Measurements from ENCODE around the gene MTHFR. TPM values are rescaled to one million over a fixed set of nuclear protein-coding genes. Genes with fewer than 3 reads are reported as not detected.

MTHFR gene
- total RNA-seq, 2 donors from 2014 or later = 25.7 to 30.4 TPM

- DNase-seq (ENCODE audit: low spot score) = no peak
- Mint-ChIP-seq H3K9me3 (no peaks in the 10 kb centered on the region), H3K27me3 (no peaks in the 10 kb centered on the region), H3K36me3 (peaks cover 5% of the 10 kb centered on the region), H3K4me1 (ENCODE audit: low read depth in 2 of 2) (peaks cover 5 to 6% of the 10 kb centered on the region in 2 donors), H3K4me3 (no peak overlapping the region), H3K27ac (no peak overlapping the region)
- peak; percentile 78 to 79 for ATAC-seq
These were observed 32.8 kb upstream of the MTHFR start for GRCh38 chr1:11838349-11839272.

GRCh38 chr1:11837767-11838348, 32.1 kb upstream of the MTHFR start:
- Mint-ChIP-seq H3K27me3 (no peaks in the 10 kb centered on the region), H3K4me1 (ENCODE audit: low read depth in 2 of 2) (peaks cover 5 to 6% of the 10 kb centered on the region in 2 donors), H3K9me3 (no peaks in the 10 kb centered on the region), H3K27ac (no peak overlapping the region), H3K4me3 (no peak overlapping the region), H3K36me3 (peaks cover 5% of the 10 kb centered on the region)
- peak; percentile 25 for DNase-seq (ENCODE audit: low spot score)
- ATAC-seq = no peak

GRCh38 chr1:11836955-11837766, 31.4 kb upstream of the MTHFR start:
- no peaks in the 10 kb centered on the region for H3K27me3 Mint-ChIP-seq
- H3K36me3 Mint-ChIP-seq = peaks cover 9% of the 10 kb centered on the region
- DNase-seq (ENCODE audit: low spot score) (peak; percentile 60), ATAC-seq (no peak)
- peaks cover 5 to 6% of the 10 kb centered on the region in 2 donors for H3K4me1 Mint-ChIP-seq (ENCODE audit: low read depth in 2 of 2)
- no peaks in the 10 kb centered on the region for H3K9me3 Mint-ChIP-seq
- no peak overlapping the region for H3K4me3 Mint-ChIP-seq
- no peak overlapping the region for H3K27ac Mint-ChIP-seq

GRCh38 chr1:11835441-11836225, 29.9 kb upstream of the MTHFR start:
- Mint-ChIP-seq H3K36me3 (peaks cover 9% of the 10 kb centered on the region), H3K9me3 (no peaks in the 10 kb centered on the region), H3K4me3 (no peak overlapping the region), H3K4me1 (ENCODE audit: low read depth in 2 of 2) (peaks cover 5 to 6% of the 10 kb centered on the region in 2 donors), H3K27me3 (no peaks in the 10 kb centered on the region), H3K27ac (no peak overlapping the region)
- ATAC-seq (no peak), DNase-seq (ENCODE audit: low spot score) (peak; percentile 45)

GRCh38 chr1:11833900-11834299, 28.1 kb upstream of the MTHFR start:
- Mint-ChIP-seq H3K9me3 (no peaks in the 10 kb centered on the region), H3K27me3 (no peaks in the 10 kb centered on the region), H3K27ac (no peak overlapping the region), H3K4me1 (ENCODE audit: low read depth in 2 of 2) (peaks cover 4 to 5% of the 10 kb centered on the region in 2 donors), H3K36me3 (peaks cover 9% of the 10 kb centered on the region), H3K4me3 (no peak overlapping the region)
- ATAC-seq = no peak
- peak; percentile 20 for DNase-seq (ENCODE audit: low spot score)

GRCh38 chr1:11833497-11833896, 27.7 kb upstream of the MTHFR start:
- no peaks in the 10 kb centered on the region for H3K9me3 Mint-ChIP-seq
- peaks cover under 1 to 1% of the 10 kb centered on the region in 2 donors for H3K4me1 Mint-ChIP-seq (ENCODE audit: low read depth in 2 of 2)
- no peak overlapping the region for H3K4me3 Mint-ChIP-seq
- no peak for ATAC-seq
- no peak overlapping the region for H3K27ac Mint-ChIP-seq
- H3K27me3 Mint-ChIP-seq = no peaks in the 10 kb centered on the region
- peaks cover 10% of the 10 kb centered on the region for H3K36me3 Mint-ChIP-seq
- DNase-seq (ENCODE audit: low spot score) = peak; percentile 42

- no peak overlapping the region for H3K27ac Mint-ChIP-seq
- no peak overlapping the region for H3K4me3 Mint-ChIP-seq
- DNase-seq (ENCODE audit: low spot score) = peak; percentile 22
- peaks cover 15% of the 10 kb centered on the region for H3K36me3 Mint-ChIP-seq
- no peak for ATAC-seq
- no peaks in the 10 kb centered on the region for H3K27me3 Mint-ChIP-seq
- H3K9me3 Mint-ChIP-seq = no peaks in the 10 kb centered on the region
- H3K4me1 Mint-ChIP-seq (ENCODE audit: low read depth in 2 of 2) = no peaks in the 10 kb centered on the region
These were observed 26.4 kb upstream of the MTHFR start for GRCh38 chr1:11831945-11832725.

GRCh38 chr1:11828511-11828910, 22.7 kb upstream of the MTHFR start:
- Mint-ChIP-seq H3K4me1 (ENCODE audit: low read depth in 2 of 2) (no peaks in the 10 kb centered on the region), H3K27me3 (no peaks in the 10 kb centered on the region), H3K4me3 (no peak overlapping the region), H3K36me3 (peaks cover 10% of the 10 kb centered on the region), H3K9me3 (no peaks in the 10 kb centered on the region), H3K27ac (no peak overlapping the region)
- no peak for ATAC-seq
- peak; percentile 57 for DNase-seq (ENCODE audit: low spot score)

GRCh38 chr1:11826946-11827345, 21.2 kb upstream of the MTHFR start:
- no peaks in the 10 kb centered on the region for H3K9me3 Mint-ChIP-seq
- no peak overlapping the region for H3K4me3 Mint-ChIP-seq
- H3K27ac Mint-ChIP-seq = no peak overlapping the region
- DNase-seq (ENCODE audit: low spot score) (peak; percentile 51), ATAC-seq (no peak)
- peaks cover 6% of the 10 kb centered on the region for H3K36me3 Mint-ChIP-seq
- H3K27me3 Mint-ChIP-seq = no peaks in the 10 kb centered on the region
- H3K4me1 Mint-ChIP-seq (ENCODE audit: low read depth in 2 of 2) = no peaks in the 10 kb centered on the region

- ATAC-seq = no peak
- no peaks in the 10 kb centered on the region for H3K27me3 Mint-ChIP-seq
- peaks cover 6% of the 10 kb centered on the region for H3K36me3 Mint-ChIP-seq
- H3K4me1 Mint-ChIP-seq (ENCODE audit: low read depth in 2 of 2) = no peaks in the 10 kb centered on the region
- no peaks in the 10 kb centered on the region for H3K9me3 Mint-ChIP-seq
- H3K27ac Mint-ChIP-seq = no peak overlapping the region
- DNase-seq (ENCODE audit: low spot score) = peak; percentile 53
- H3K4me3 Mint-ChIP-seq = no peak overlapping the region
These were observed 19.4 kb upstream of the MTHFR start for GRCh38 chr1:11825131-11825530.

- no peaks in the 10 kb centered on the region for H3K9me3 Mint-ChIP-seq
- peaks cover 15% of the 10 kb centered on the region for H3K36me3 Mint-ChIP-seq
- H3K4me3 Mint-ChIP-seq = no peak overlapping the region
- H3K4me1 Mint-ChIP-seq (ENCODE audit: low read depth in 2 of 2) = no peaks in the 10 kb centered on the region
- peak; percentile 38 for DNase-seq (ENCODE audit: low spot score)
- no peak overlapping the region for H3K27ac Mint-ChIP-seq
- no peak for ATAC-seq
- no peaks in the 10 kb centered on the region for H3K27me3 Mint-ChIP-seq
These were observed 17.8 kb upstream of the MTHFR start for GRCh38 chr1:11823366-11824137.

GRCh38 chr1:11822091-11822490, 16.3 kb upstream of the MTHFR start:
- no peaks in the 10 kb centered on the region for H3K27me3 Mint-ChIP-seq
- H3K4me1 Mint-ChIP-seq (ENCODE audit: low read depth in 2 of 2) = no peaks in the 10 kb centered on the region
- no peak overlapping the region for H3K27ac Mint-ChIP-seq
- DNase-seq (ENCODE audit: low spot score) (no peak), ATAC-seq (no peak)
- no peak overlapping the region for H3K4me3 Mint-ChIP-seq
- H3K9me3 Mint-ChIP-seq = no peaks in the 10 kb centered on the region
- H3K36me3 Mint-ChIP-seq = peaks cover 14% of the 10 kb centered on the region

Measured in natural killer cell treated with Interleukin-12 subunit alpha and Interleukin-12 subunit beta and Interleukin-15 and Interleukin-18, amount 100 ng/mL, for 72 hours (primary cell).